IMR-90 (cell line): ENCODE results near the gene ROR2. TPM values are rescaled to one million over a fixed set of nuclear protein-coding genes. Genes with fewer than 3 reads are reported as not detected.

ENCODE experiments used
- ATAC-seq: fragments of 200-7000 bp; cut with Tn5 transposase; 2 replicates; pipeline ENCODE4 v1.9.1; 2020; ENCODE audit warnings: low read depth, mild to moderate bottlenecking, moderate library complexity
- BruUV-seq: library from RNA; stranded (reverse); fragments of 400-500 nt; replicated peaks from 2 replicates; lab custom pipeline; 2021; lab: Mats Ljungman, UMichigan
- CTCF ChIA-PET: fragments of 300-600 bp; formaldehyde crosslinking; extraction: SDS; loops from one replicate; lab custom pipeline; 2021; ENCODE audit warnings: antibody characterized with exemption; lab: Yijun Ruan, JAX
- POLR2A ChIA-PET: fragments of 300-600 bp; sonication (Branson Sonifier 250); formaldehyde crosslinking; loops from one replicate; lab custom pipeline; 2022; ENCODE audit warnings: antibody characterized with exemption; ENCODE audit not compliant: unreplicated experiment; lab: Charles Lee
- DNase-seq: peaks from one replicate; pipeline ENCODE4 v3.0.0; 2013
- H2AFZ ChIP-seq: replicated peaks from 2 replicates; pipeline ENCODE3; 2013; ENCODE audit warnings: low read length, mild to moderate bottlenecking; ENCODE audit not compliant: poor library complexity
- H2AK5ac ChIP-seq: 2 replicates; pipeline ENCODE4 v1.6.1; 2013; ENCODE audit warnings: low read depth, low read length, inconsistent platforms
- H2AK9ac ChIP-seq: replicated peaks from 2 replicates; pipeline ENCODE3; 2013; ENCODE audit warnings: mild to moderate bottlenecking, low read depth, low read length, moderate library complexity; ENCODE audit not compliant: poor library complexity
- H2BK120ac ChIP-seq: 2 replicates; pipeline ENCODE4 v1.6.1; 2013; ENCODE audit warnings: low read depth, low read length, inconsistent platforms
- H2BK15ac ChIP-seq: 3 replicates; pipeline ENCODE4 v1.6.1; 2013; ENCODE audit warnings: low read depth, low read length, inconsistent platforms
- H2BK20ac ChIP-seq: 2 replicates; pipeline ENCODE4 v1.6.1; 2013; ENCODE audit warnings: low read depth, mild to moderate bottlenecking, inconsistent platforms, low read length, moderate library complexity
- H2BK5ac ChIP-seq: 2 replicates; pipeline ENCODE4 v1.6.1; 2013; ENCODE audit warnings: mild to moderate bottlenecking, low read depth, low read length, inconsistent platforms; ENCODE audit not compliant: poor library complexity, severe bottlenecking
- H3K14ac ChIP-seq: replicated peaks from 2 replicates; pipeline ENCODE4 v1.6.1; 2013; ENCODE audit warnings: low read depth, low read length, inconsistent platforms
- H3K18ac ChIP-seq: 2 replicates; pipeline ENCODE4 v1.6.1; 2013; ENCODE audit warnings: low read depth, low read length, control low read depth
- H3K23ac ChIP-seq: 2 replicates; pipeline ENCODE4 v1.6.1; 2013; ENCODE audit warnings: low read depth, low read length, inconsistent platforms
- H3K27ac ChIP-seq: 2 replicates; pipeline ENCODE4 v1.5.1; 2013; ENCODE audit warnings: mild to moderate bottlenecking, control low read depth, low read length; ENCODE audit not compliant: insufficient read depth
- H3K27me3 ChIP-seq: 2 replicates; pipeline ENCODE4 v1.6.1; 2013; ENCODE audit warnings: low read length; ENCODE audit not compliant: control insufficient read depth, insufficient read depth
- H3K36me3 ChIP-seq: 2 replicates; pipeline ENCODE4 v1.6.1; 2013; ENCODE audit warnings: low read length, mixed read lengths; ENCODE audit not compliant: control insufficient read depth, insufficient read depth
- H3K4ac ChIP-seq: 2 replicates; pipeline ENCODE4 v1.6.1; 2013; ENCODE audit warnings: low read depth, low read length, inconsistent platforms
- H3K4me1 ChIP-seq: 2 replicates; pipeline ENCODE4 v1.6.1; 2013; ENCODE audit warnings: low read length, mixed read lengths; ENCODE audit not compliant: control insufficient read depth, insufficient read depth
- H3K4me2 ChIP-seq: 2 replicates; pipeline ENCODE4 v1.6.1; 2013; ENCODE audit warnings: low read depth, mild to moderate bottlenecking, control low read depth, low read length, moderate library complexity
- H3K4me3 ChIP-seq: 2 replicates; pipeline ENCODE4 v1.5.1; 2013; ENCODE audit warnings: low read depth, mild to moderate bottlenecking, control low read depth, low read length, moderate library complexity; ENCODE audit not compliant: insufficient read depth
- H3K56ac ChIP-seq: 2 replicates; pipeline ENCODE4 v1.6.1; 2013; ENCODE audit warnings: low read length, inconsistent platforms; ENCODE audit not compliant: insufficient read depth; ENCODE audit errors: extremely low read depth
- H3K79me1 ChIP-seq, 2 experiments: 2 replicates each; pipeline ENCODE4 v1.6.1; 2013; ENCODE audit warnings: low read length in 2 of 2, inconsistent platforms in 1 of 2, low read depth in 1 of 2
- H3K9ac ChIP-seq: 2 replicates; pipeline ENCODE4 v1.6.1; 2013; ENCODE audit warnings: low read depth, low read length, control low read depth
- H3K9me1 ChIP-seq: 2 replicates; pipeline ENCODE4 v1.6.1; 2013; ENCODE audit warnings: low read length, inconsistent platforms; ENCODE audit not compliant: insufficient read depth
- H3K9me3 ChIP-seq: 2 replicates; pipeline ENCODE4 v1.6.1; 2013; ENCODE audit warnings: low read length; ENCODE audit not compliant: control insufficient read depth, insufficient read depth
- H4K20me1 ChIP-seq: 2 replicates; pipeline ENCODE4 v1.6.1; 2013; ENCODE audit warnings: low read length, inconsistent platforms; ENCODE audit not compliant: insufficient read depth
- H4K5ac ChIP-seq: 2 replicates; pipeline ENCODE4 v1.6.1; 2013; ENCODE audit warnings: mild to moderate bottlenecking, low read depth, low read length, control low read depth
- H4K8ac ChIP-seq, 2 experiments: 2 replicates each; pipeline ENCODE4 v1.6.1; 2013; ENCODE audit warnings: low read depth in 2 of 2, low read length in 2 of 2, control low read depth in 1 of 2, inconsistent platforms in 1 of 2
- H4K91ac ChIP-seq: 2 replicates; pipeline ENCODE4 v1.6.1; 2013; ENCODE audit warnings: low read depth, low read length, inconsistent platforms; ENCODE audit not compliant: insufficient read depth
- CEBPB ChIP-seq: IDR thresholded peaks from 2 replicates; pipeline ENCODE4 v1.6.1; 2012; ENCODE audit warnings: low read depth, low read length, improper control_type of control experiment
- CHD1 ChIP-seq: IDR thresholded peaks from 2 replicates; pipeline ENCODE4 v1.6.1; 2012; ENCODE audit warnings: low read depth, low read length, improper control_type of control experiment
- ELK1 ChIP-seq: fragments of 150-350 bp; IDR thresholded peaks from 2 replicates; pipeline ENCODE4 v1.6.1; 2016; ENCODE audit warnings: low read depth, mild to moderate bottlenecking, low read length, moderate library complexity, borderline replicate concordance
- FOS ChIP-seq: fragments of 150-350 bp; IDR thresholded peaks from 2 replicates; pipeline ENCODE4 v1.6.1; 2016; ENCODE audit warnings: low read depth, low read length
- MAFK ChIP-seq: IDR thresholded peaks from 2 replicates; pipeline ENCODE4 v1.6.1; 2012; ENCODE audit warnings: low read depth, low read length, improper control_type of control experiment
- MAZ ChIP-seq: IDR thresholded peaks from 2 replicates; pipeline ENCODE4 v1.6.1; 2012; ENCODE audit warnings: low read depth, mild to moderate bottlenecking, low read length, improper control_type of control experiment, moderate library complexity, borderline replicate concordance
- MXI1 ChIP-seq: IDR thresholded peaks from 2 replicates; pipeline ENCODE4 v1.6.1; 2012; ENCODE audit warnings: low read depth, mild to moderate bottlenecking, low read length, moderate library complexity, borderline replicate concordance
- NFE2L2 ChIP-seq: fragments of 150-350 bp; IDR thresholded peaks from 2 replicates; pipeline ENCODE4 v1.6.1; 2016; ENCODE audit warnings: low read depth, mild to moderate bottlenecking, low read length
- POLR2A ChIP-seq: IDR thresholded peaks from 2 replicates; pipeline ENCODE4 v1.6.1; 2012; ENCODE audit warnings: mild to moderate bottlenecking, low read depth, low read length
- RAD21 ChIP-seq: IDR thresholded peaks from 2 replicates; pipeline ENCODE4 v1.6.1; 2012; ENCODE audit warnings: low read length, improper control_type of control experiment
- RFX5 ChIP-seq: IDR thresholded peaks from 2 replicates; pipeline ENCODE4 v1.8.0; 2012; ENCODE audit warnings: low read depth, mild to moderate bottlenecking, low read length, moderate library complexity
- SMC3 ChIP-seq: fragments of 150-350 bp; IDR thresholded peaks from 2 replicates; pipeline ENCODE4 v1.6.1; 2016; ENCODE audit warnings: low read depth, mild to moderate bottlenecking, antibody characterized with exemption, low read length, moderate library complexity
- WGBS, 2 experiments: methylation state at CpG; one replicate each; pipeline versions ENCODE4 v1.1.5 to v1.1.7; 2013; ENCODE audit warnings: missing lambda C conversion rate in 2 of 2; ENCODE audit not compliant: insufficient read length in 1 of 2; ENCODE audit errors: extremely low coverage in 2 of 2; 5-methylcytosine and 5-hydroxymethylcytosine counted together
- dilution Hi-C: fragments of 300-500 bp; cut with HindIII; formaldehyde crosslinking; loops from one replicate; pipeline ENCODE4 v1.14.3; 2018; ENCODE audit warnings: low sequenced_read_pairs; ENCODE audit not compliant: unreplicated experiment
- in situ Hi-C: fragments of 300-500 bp; cut with MboI; formaldehyde crosslinking; loops from 3 replicates; pipeline ENCODE4 v1.14.3; 2019; ENCODE audit warnings: low sequenced_read_pairs, inconsistent platforms, mixed read lengths
- intact Hi-C: fragments of 100-400 bp; cut with micrococcal nuclease; formaldehyde crosslinking; loops from 2 replicates; pipeline ENCODE4 v1.10.0; 2022
- polyA plus RNA-seq, 3 experiments: library from polyadenylated mRNA; depleted of rRNA; stranded (reverse); fragments of >200 nt; gene quantifications; 2 replicates each; pipeline ENCODE4 v1.2.3, GENCODE V29; 2012; ENCODE audit warnings: low replicate concordance in 1 of 3
- total RNA-seq: library from RNA; depleted of rRNA; stranded (reverse); fragments of >200 nt; gene quantifications from 2 replicates; pipeline ENCODE4 v1.2.3, GENCODE V29; 2012
- TF ChIP-seq, protein P1 (sequence below): fragments of 150-350 bp; IDR thresholded peaks from 2 replicates; pipeline ENCODE4 v1.6.1; 2017; ENCODE audit warnings: mild to moderate bottlenecking, antibody characterized with exemption, low read length, low read depth
- TF ChIP-seq, protein P2 (sequence below): conservative IDR thresholded peaks from 2 replicates; pipeline ENCODE4 v1.5.1; 2012; ENCODE audit warnings: mild to moderate bottlenecking, low read depth, low read length, improper control_type of control experiment

The ROR2 gene
- total and polyA plus RNA-seq, 2 of the 4 experiments (the other 2 are of a cell fraction), result 2.3 to 4.8 TPM

DNA sequence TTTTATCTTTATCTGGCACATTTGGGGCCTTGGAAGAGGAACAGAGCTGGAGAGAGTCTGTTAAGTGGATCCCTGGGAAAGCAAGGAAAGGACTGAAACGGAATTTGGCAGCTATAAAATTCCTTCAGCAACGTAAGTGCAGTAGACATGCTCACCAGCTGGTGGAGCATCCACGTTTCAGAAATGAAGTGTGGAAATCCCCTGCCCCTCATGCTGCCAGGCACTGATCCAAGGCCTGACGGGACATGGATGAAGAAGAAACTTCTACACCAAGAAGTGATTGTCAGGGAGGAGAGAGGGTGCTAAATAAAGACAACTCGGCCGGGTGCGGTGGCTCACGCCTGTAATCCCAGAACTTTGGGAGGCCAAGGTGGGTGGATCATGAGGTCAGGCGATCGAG is 209.3 kb downstream of the ROR2 start:
- TF ChIP-seq CEBPB (no peak), RFX5 (no peak), FOS (no peak), POLR2A (no peak), NFE2L2 (no peak), CHD1 (no peak), RAD21 (peak; percentile 37; the same call in 1 of the 2 replicates), MXI1 (peak; percentile 26; the same call in 1 of the 2 replicates), ELK1 (no peak), SMC3 (no peak), MAZ (no peak), MAFK (no peak)
- TF ChIP-seq, protein P1, sequence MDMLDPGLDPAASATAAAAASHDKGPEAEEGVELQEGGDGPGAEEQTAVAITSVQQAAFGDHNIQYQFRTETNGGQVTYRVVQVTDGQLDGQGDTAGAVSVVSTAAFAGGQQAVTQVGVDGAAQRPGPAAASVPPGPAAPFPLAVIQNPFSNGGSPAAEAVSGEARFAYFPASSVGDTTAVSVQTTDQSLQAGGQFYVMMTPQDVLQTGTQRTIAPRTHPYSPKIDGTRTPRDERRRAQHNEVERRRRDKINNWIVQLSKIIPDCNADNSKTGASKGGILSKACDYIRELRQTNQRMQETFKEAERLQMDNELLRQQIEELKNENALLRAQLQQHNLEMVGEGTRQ, result no peak
- TF ChIP-seq, protein P2, sequence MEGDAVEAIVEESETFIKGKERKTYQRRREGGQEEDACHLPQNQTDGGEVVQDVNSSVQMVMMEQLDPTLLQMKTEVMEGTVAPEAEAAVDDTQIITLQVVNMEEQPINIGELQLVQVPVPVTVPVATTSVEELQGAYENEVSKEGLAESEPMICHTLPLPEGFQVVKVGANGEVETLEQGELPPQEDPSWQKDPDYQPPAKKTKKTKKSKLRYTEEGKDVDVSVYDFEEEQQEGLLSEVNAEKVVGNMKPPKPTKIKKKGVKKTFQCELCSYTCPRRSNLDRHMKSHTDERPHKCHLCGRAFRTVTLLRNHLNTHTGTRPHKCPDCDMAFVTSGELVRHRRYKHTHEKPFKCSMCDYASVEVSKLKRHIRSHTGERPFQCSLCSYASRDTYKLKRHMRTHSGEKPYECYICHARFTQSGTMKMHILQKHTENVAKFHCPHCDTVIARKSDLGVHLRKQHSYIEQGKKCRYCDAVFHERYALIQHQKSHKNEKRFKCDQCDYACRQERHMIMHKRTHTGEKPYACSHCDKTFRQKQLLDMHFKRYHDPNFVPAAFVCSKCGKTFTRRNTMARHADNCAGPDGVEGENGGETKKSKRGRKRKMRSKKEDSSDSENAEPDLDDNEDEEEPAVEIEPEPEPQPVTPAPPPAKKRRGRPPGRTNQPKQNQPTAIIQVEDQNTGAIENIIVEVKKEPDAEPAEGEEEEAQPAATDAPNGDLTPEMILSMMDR, result peak; percentile 46
- dilution Hi-C loops, result no loop called here
- ChIA-PET POLR2A (no interaction called here), CTCF (interaction anchor here (1.4 kb wide), 1 partner anchor 18 kb away, joined by 4 read pairs; no protein-coding TSS in a partner anchor)
- Histone ChIP-seq H3K4ac (no peak overlapping the region), H3K14ac (no peak overlapping the region), H3K27ac (no peak overlapping the region), H4K8ac (no peak overlapping the region), H4K91ac (no peak overlapping the region), H3K79me1 (no peaks in the 10 kb centered on the region), H2BK20ac (no peak overlapping the region), H2BK120ac (no peak overlapping the region), H2AK9ac (no peak overlapping the region), H3K9ac (no peak overlapping the region), H3K4me2 (no peak overlapping the region), H3K56ac (no peak overlapping the region), H3K9me1 (no peaks in the 10 kb centered on the region; the same call in 1 of the 2 replicates), H3K4me3 (no peak overlapping the region), H3K36me3 (peaks cover 14% of the 10 kb centered on the region; the same call in 1 of the 2 replicates), H2AK5ac (no peak overlapping the region), H3K23ac (no peak overlapping the region), H2BK5ac (no peak overlapping the region), H3K18ac (no peak overlapping the region), H4K20me1 (no peaks in the 10 kb centered on the region), H3K9me3 (no peaks in the 10 kb centered on the region), H2BK15ac (no peak overlapping the region), H4K5ac (no peak overlapping the region), H2AFZ (peak overlapping the region; percentile 28), H3K4me1 (peaks cover 2% of the 10 kb centered on the region; the same call in 1 of the 2 replicates), H3K27me3 (no peaks in the 10 kb centered on the region)
- 100% methylated on average over 2 of the region's 10 CpGs; no CpG with 5 or more reads in 1 of the 2 experiments for WGBS, 2 experiments
- in situ Hi-C loops, result no loop called here
- DNase-seq (peak; percentile 88), ATAC-seq (peak; percentile 45; the same call in 1 of the 2 replicates)
- intact Hi-C loops, result no loop called here
- BruUV-seq, result no TSS peak
